PFSK-1 (cell line): Measurements from ENCODE around the gene AIG1.

Experiments
- REST ChIP-seq, 2 experiments: IDR thresholded peaks; 2 replicates each; pipeline versions ENCODE4 v1.6.1 to v1.8.0; 2011 to 2012; ENCODE audit warnings: low read depth in 2 of 2, low read length in 2 of 2, control low read depth in 1 of 2, inconsistent platforms in 1 of 2, mild to moderate bottlenecking in 1 of 2, moderate library complexity in 1 of 2; ENCODE audit not compliant: insufficient read depth in 1 of 2
- SIN3A ChIP-seq: IDR thresholded peaks from 2 replicates; pipeline ENCODE4 v1.6.1; 2012; ENCODE audit warnings: mild to moderate bottlenecking, low read length, moderate library complexity, borderline replicate concordance; ENCODE audit not compliant: insufficient read depth

- TF ChIP-seq SIN3A (no peak), REST (IDR thresholded peaks at IDR 0.05; ENCODE audit: insufficient read depth in 1 of 2, low read depth in 2 of 2, low read length in 2 of 2) (no peak)
These were observed 41.7 kb upstream of the AIG1 start for GRCh38 chr6:143018955-143019354.
